Measurements from ENCODE around the gene RTL3.
"Not testable (repeated sequence)": the region's sequence is repeated elsewhere in the genome, so short reads cannot be mapped to it uniquely, and the experiment has no call there.

Gene RTL3

DNA sequence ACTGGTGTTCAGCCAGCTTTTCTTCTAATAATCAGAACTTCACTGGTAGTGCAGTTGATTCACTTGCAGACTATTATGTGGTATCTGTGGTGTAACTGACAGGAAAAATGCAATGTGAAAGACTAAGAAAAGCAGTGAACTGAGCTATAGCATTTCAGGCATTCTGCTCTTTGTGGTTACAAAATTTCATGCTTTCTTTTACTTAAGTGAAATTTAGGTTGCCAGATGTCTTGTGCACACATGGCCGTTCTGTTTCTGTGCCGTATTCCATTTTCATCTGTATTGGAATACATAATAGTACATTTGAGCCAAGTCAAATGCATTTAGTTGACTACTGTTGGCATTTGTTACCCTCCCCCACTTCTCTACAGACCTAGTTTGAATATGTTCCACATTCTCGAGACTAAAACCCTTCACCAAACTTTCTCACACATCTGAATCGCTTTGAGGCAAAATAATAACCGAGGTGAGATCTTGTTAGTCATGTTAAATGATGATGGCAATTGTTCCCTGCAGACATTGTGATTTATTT lies 8.2 kb downstream of the RTL3 start:
- DNase-seq (ENCODE audit: low spot score in 2 of 2) (no peak), ATAC-seq (ENCODE audit: low read depth) (no peak)
- peaks cover 6% of the 10 kb centered on the region for H3K4me1 Mint-ChIP-seq
- H3K9me3 Mint-ChIP-seq = peaks cover 6% of the 10 kb centered on the region
- no peak overlapping the region for H3K4me3 Mint-ChIP-seq
- H3K27me3 Mint-ChIP-seq = no peaks in the 10 kb centered on the region
- no peak overlapping the region for H3K27ac Mint-ChIP-seq
- H3K36me3 Mint-ChIP-seq = no peaks in the 10 kb centered on the region

DNA sequence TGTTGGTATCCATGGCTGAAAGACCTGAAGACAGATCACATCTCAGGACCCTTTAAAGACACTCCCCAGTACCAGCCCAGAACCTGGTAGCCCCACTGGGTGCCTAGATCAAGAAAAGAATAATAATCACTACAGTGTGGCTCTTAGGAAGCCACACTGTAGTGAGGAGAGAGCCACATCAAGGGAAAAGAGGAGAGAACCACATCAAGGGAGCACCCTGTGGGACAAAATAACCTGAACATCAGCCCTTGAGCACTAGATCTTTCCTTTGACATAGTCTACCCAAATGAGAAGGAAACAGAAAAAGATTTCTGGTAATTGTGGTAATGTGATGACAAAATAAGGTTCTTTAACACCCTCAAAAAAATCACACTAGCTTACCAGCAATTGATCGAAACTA lies 15.3 kb downstream of the RTL3 start:
- Mint-ChIP-seq H3K9me3 (peaks cover 9% of the 10 kb centered on the region), H3K4me3 (no peak overlapping the region), H3K27ac (no peak overlapping the region), H3K4me1 (no peaks in the 10 kb centered on the region), H3K36me3 (peaks cover 3% of the 10 kb centered on the region), H3K27me3 (no peaks in the 10 kb centered on the region)
- no peak for ATAC-seq (ENCODE audit: low read depth)
- no peak for DNase-seq (ENCODE audit: low spot score in 2 of 2)

DNA sequence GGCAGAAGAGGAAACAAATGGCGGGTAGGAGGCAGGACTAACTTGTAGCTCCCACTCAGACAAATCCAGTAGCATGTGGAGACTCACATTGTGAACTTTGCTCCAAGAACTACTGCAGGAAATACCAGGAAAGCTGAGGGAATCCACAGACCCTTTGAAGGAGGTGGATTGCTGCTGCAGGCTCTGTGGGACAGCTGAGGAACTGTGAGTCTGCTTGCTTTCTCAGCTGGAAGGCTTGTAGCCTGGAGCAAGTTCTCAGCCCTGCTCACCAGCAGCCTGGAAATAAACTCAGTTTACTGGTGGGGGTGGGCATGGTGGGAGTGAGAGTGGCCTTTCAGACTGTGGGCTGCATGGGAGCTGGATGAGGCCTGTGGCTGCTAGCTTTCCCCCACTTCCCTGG lies 16.0 kb downstream of the RTL3 start:
- DNase-seq (ENCODE audit: low spot score in 2 of 2) (no peak), ATAC-seq (ENCODE audit: low read depth) (no peak)
- Mint-ChIP-seq H3K27ac (no peak overlapping the region), H3K9me3 (peaks cover 7% of the 10 kb centered on the region), H3K27me3 (no peaks in the 10 kb centered on the region), H3K36me3 (peaks cover 3% of the 10 kb centered on the region), H3K4me3 (no peak overlapping the region), H3K4me1 (no peaks in the 10 kb centered on the region)

DNA sequence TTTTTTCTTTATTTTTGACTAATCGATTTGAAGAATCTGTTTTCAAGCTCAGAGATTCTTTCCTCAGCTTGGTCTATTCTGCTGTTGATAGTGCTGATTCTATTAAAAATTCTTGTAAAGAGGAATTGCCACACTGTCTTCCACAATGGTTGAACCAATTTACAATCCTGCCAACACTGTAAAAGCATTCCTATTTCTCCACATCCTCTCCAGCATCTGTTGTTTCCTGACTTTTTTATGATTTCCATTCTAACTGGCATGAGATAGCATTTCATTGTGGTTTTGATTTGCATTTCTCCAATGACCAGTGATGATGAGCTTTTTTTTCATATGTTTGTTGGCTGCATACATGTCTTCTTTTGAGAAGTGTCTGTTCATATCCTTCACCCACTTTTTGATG lies 23.0 kb downstream of the RTL3 start:
- H3K36me3 Mint-ChIP-seq; H3K27ac Mint-ChIP-seq; H3K9me3 Mint-ChIP-seq; H3K4me1 Mint-ChIP-seq; H3K4me3 Mint-ChIP-seq; ATAC-seq (ENCODE audit: low read depth); DNase-seq (ENCODE audit: low spot score in 2 of 2); H3K27me3 Mint-ChIP-seq: not testable (repeated sequence)

DNA sequence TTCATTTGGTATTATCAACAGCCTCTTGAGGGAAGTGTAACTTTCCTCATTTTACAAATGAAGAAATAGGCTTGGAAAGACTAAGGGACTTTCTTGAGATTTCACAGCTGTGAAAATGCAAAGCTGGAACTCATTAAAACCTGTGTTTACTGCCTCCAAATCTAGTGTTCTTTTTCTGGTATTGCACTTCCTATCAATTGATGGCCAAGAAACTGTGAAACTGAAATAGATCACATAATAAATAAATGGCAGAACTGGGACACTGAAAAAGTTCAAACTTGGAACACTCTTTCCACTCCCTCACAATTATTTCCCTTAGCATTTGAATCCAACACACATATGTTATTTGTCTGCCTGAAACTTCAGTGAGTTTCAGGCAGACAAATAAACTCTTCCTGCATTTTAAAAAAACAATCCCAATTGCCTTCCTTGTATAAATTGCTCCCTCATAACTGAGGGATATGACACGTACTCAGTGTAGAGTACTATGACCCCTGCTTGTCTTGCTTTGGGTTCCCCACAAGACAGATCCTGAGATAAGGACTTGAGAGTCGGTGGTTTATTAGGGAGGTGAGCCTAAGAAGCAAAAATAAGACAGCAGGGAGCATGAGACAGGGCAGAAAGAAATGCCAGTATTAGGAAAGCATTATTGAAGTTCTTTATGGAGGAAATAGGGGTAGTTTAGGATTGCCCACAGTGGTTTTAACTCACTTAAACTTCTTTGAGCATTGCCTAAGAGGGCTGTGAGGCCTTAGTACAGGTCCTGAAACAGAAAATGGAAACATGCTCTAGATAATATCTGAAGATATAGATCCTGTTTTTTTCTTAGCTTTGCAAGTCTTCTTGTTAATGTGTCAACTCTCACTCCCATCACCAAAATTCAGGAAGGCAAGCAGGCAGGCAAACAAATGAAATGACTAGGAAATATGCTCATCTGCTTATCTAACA lies 33.9 kb downstream of the RTL3 start:
- H3K4me3 Mint-ChIP-seq = no peak overlapping the region
- no peaks in the 10 kb centered on the region for H3K27me3 Mint-ChIP-seq
- H3K9me3 Mint-ChIP-seq = no peaks in the 10 kb centered on the region
- H3K36me3 Mint-ChIP-seq = no peaks in the 10 kb centered on the region
- no peak overlapping the region for H3K27ac Mint-ChIP-seq
- ATAC-seq (ENCODE audit: low read depth) (no peak), DNase-seq (ENCODE audit: low spot score in 2 of 2) (no peak)
- H3K4me1 Mint-ChIP-seq = peaks cover 4% of the 10 kb centered on the region

DNA sequence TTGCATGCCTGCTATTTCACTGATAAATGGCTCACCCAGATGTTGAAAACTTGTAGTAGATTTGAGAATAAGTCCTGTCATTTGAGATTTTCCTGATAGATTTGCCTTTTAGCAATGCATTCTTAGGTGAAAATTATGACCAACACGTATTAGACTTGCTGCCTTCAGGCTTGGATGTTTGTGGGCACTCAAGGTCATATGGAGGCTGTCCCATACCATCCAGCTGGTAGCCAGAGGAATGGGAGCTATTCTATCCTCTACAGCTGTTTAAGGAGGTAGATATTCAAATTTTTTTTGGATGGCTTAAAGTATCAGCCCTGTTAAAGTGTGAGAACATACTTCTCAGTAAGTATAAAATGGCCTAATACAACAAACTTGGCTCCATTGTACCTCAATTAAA lies 34.7 kb downstream of the RTL3 start:
- Mint-ChIP-seq H3K4me3 (no peak overlapping the region), H3K36me3 (no peaks in the 10 kb centered on the region), H3K9me3 (no peaks in the 10 kb centered on the region), H3K4me1 (peaks cover 4% of the 10 kb centered on the region), H3K27me3 (no peaks in the 10 kb centered on the region), H3K27ac (no peak overlapping the region)
- ATAC-seq (ENCODE audit: low read depth) (no peak), DNase-seq (ENCODE audit: low spot score in 2 of 2) (no peak)

DNA sequence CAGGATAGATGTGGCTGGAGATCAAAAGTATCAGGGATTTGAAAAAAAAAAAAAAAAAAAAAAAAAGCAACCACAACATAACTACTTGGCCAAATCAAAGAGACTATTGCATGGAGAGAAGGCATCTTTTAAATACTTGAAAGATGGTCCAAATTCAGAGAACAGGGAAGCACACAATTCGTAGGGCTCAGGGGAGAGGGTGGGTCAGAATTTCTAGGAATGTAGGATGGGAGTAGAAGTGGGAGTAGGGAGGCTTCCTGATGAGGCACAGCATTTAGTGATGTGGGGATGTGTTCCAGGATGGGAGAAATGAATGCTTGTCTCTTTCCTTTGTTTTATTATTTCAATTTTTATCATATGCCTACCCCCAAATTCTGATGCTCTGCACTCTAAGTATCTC lies 36.3 kb downstream of the RTL3 start:
- H3K36me3 Mint-ChIP-seq = no peaks in the 10 kb centered on the region
- DNase-seq (ENCODE audit: low spot score in 2 of 2) (no peak), ATAC-seq (ENCODE audit: low read depth) (no peak)
- no peak overlapping the region for H3K27ac Mint-ChIP-seq
- H3K4me1 Mint-ChIP-seq = peaks cover 4% of the 10 kb centered on the region
- no peaks in the 10 kb centered on the region for H3K9me3 Mint-ChIP-seq
- no peak overlapping the region for H3K4me3 Mint-ChIP-seq
- H3K27me3 Mint-ChIP-seq = no peaks in the 10 kb centered on the region

DNA sequence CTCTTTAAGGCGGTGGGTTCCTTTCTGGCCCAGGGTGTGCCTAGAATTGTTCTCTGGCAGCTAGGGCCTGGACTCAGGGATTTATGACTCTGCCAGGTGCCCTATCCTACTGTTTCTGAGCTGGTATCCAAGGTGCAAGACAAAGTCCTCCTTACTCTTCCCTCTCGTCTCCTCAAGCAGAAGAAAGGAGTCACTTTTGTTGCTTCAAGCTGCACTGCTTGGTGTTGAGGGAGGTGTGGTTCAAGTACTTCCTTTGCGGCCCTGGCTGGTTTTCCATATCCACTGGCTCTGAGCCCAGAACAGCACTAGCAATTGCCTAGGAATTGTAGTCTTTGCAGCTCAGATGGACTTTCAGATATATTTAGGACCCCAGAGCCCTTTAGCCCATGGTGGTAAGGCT lies 39.3 kb downstream of the RTL3 start:
- no peaks in the 10 kb centered on the region for H3K36me3 Mint-ChIP-seq
- H3K4me3 Mint-ChIP-seq = no peak overlapping the region
- H3K4me1 Mint-ChIP-seq = no peaks in the 10 kb centered on the region
- no peaks in the 10 kb centered on the region for H3K9me3 Mint-ChIP-seq
- no peak overlapping the region for H3K27ac Mint-ChIP-seq
- no peaks in the 10 kb centered on the region for H3K27me3 Mint-ChIP-seq
- ATAC-seq (ENCODE audit: low read depth) = no peak
- DNase-seq (ENCODE audit: low spot score in 2 of 2) = no peak

DNA sequence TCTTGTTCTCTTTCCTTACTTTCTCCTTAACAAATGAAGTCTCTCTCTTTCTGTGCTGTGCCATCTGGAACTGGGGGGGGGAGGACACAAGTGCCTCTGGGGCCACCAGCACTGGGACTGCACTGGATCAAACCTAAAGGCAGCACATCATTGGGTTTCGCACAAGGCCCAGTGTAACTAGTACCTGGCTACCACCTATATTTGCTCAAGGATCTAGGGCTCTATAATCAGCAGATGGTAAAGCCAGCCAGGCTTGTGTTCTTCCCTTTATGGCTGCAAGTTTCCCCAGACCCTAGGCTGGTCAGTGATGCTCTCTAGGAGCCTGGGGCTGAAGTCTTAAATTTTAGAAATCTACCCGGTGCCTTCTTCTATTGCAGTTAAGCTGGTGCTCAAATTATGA lies 40.1 kb downstream of the RTL3 start:
- ATAC-seq (ENCODE audit: low read depth) (no peak), DNase-seq (ENCODE audit: low spot score in 2 of 2) (no peak)
- Mint-ChIP-seq H3K27me3 (no peaks in the 10 kb centered on the region), H3K4me1 (no peaks in the 10 kb centered on the region), H3K4me3 (no peak overlapping the region), H3K36me3 (no peaks in the 10 kb centered on the region), H3K27ac (no peak overlapping the region), H3K9me3 (no peaks in the 10 kb centered on the region)

DNA sequence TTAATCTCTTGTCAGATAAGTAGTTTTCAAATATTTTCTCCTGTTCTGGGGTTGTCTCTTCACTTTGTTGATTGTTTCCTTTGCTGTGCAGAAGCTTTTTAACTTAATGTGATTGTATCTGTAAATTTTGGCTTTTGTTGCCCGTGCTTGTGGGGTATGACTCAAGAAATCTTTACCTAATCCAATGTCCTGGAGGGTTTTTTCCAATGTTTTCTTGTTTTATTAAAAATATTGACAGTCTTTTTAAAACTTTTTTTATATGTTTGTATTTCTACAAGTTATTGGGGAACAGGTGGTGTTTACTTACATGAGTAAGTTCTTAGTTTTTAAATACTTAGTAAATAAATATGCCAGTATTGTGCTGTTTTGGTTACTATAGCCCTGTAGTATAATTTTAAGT lies 44.9 kb downstream of the RTL3 start:
- Mint-ChIP-seq H3K27me3 (no peaks in the 10 kb centered on the region), H3K27ac (no peak overlapping the region), H3K36me3 (no peaks in the 10 kb centered on the region), H3K4me3 (no peak overlapping the region), H3K4me1 (no peaks in the 10 kb centered on the region), H3K9me3 (no peaks in the 10 kb centered on the region)
- DNase-seq (ENCODE audit: low spot score in 2 of 2) (no peak), ATAC-seq (ENCODE audit: low read depth) (no peak)

Measured in memory B cell (primary cell).